ENCODE results near the gene UBE4B. TPM values are rescaled to one million over a fixed set of nuclear protein-coding genes. Genes with fewer than 3 reads are reported as not detected.

UBE4B gene
- total RNA-seq, 1 donor from 2014 or later = 66.7 TPM

GRCh38 chr1:10084045-10084444 is 51.3 kb downstream of the UBE4B start:
- H3K9me3 Mint-ChIP-seq = peaks cover 5% of the 10 kb centered on the region
- no peak overlapping the region for H3K4me3 Mint-ChIP-seq
- DNase-seq (ENCODE audit: low spot score) = no peak
- H3K4me2 ChIP-seq = no peak overlapping the region
- no peaks in the 10 kb centered on the region for H3F3A ChIP-seq (ENCODE audit: low read depth)
- peak overlapping the region; percentile 11 for H3K27ac ChIP-seq
- H2AFZ ChIP-seq (replicated peaks) = no peak overlapping the region
- H4K20me1 ChIP-seq (ENCODE audit: low read depth) = peaks cover 6% of the 10 kb centered on the region
- peaks cover 52% of the 10 kb centered on the region for H3K79me2 ChIP-seq (ENCODE audit: low read depth)
- H3K27ac Mint-ChIP-seq = no peak overlapping the region
- H3K36me3 ChIP-seq = peaks cover 5% of the 10 kb centered on the region
- TF ChIP-seq CTCF (IDR thresholded peaks at IDR 0.05) (no peak), EZH2 (IDR thresholded peaks at IDR 0.05) (no peak), EZH2phosphoT487 (IDR thresholded peaks at IDR 0.05) (no peak)
- no peaks in the 10 kb centered on the region for H3K4me1 ChIP-seq
- no peaks in the 10 kb centered on the region for H3K9me3 ChIP-seq (ENCODE audit: low read depth)
- H3K9ac ChIP-seq = no peak overlapping the region
- H3K4me1 Mint-ChIP-seq = peaks cover 4% of the 10 kb centered on the region
- H3K36me3 Mint-ChIP-seq = peaks cover 23% of the 10 kb centered on the region
- no peak overlapping the region for H3K4me3 ChIP-seq
- no peaks in the 10 kb centered on the region for H3K27me3 ChIP-seq
- H3K27me3 Mint-ChIP-seq (ENCODE audit: insufficient read depth, low read depth) = no peaks in the 10 kb centered on the region

- H3K36me3 Mint-ChIP-seq = peaks cover 21% of the 10 kb centered on the region
- Histone ChIP-seq H3K9me3 (ENCODE audit: low read depth) (no peaks in the 10 kb centered on the region), H3K79me2 (ENCODE audit: low read depth) (peaks cover 53% of the 10 kb centered on the region), H2AFZ (replicated peaks) (no peak overlapping the region), H3K4me2 (no peak overlapping the region), H3K36me3 (peaks cover 5% of the 10 kb centered on the region), H3K4me3 (no peak overlapping the region), H3K27me3 (no peaks in the 10 kb centered on the region), H3K4me1 (no peaks in the 10 kb centered on the region), H3K27ac (no peak overlapping the region), H4K20me1 (ENCODE audit: low read depth) (peaks cover 6% of the 10 kb centered on the region), H3K9ac (no peak overlapping the region), H3F3A (ENCODE audit: low read depth) (no peaks in the 10 kb centered on the region)
- H3K27me3 Mint-ChIP-seq (ENCODE audit: insufficient read depth, low read depth) = no peaks in the 10 kb centered on the region
- peaks cover 5% of the 10 kb centered on the region for H3K9me3 Mint-ChIP-seq
- H3K4me1 Mint-ChIP-seq = peaks cover 4% of the 10 kb centered on the region
- peak overlapping the region; percentile 31 for H3K27ac Mint-ChIP-seq
- TF ChIP-seq EZH2phosphoT487 (IDR thresholded peaks at IDR 0.05) (no peak), CTCF (IDR thresholded peaks at IDR 0.05) (no peak)
- no peak for DNase-seq (ENCODE audit: low spot score)
- no peak overlapping the region for H3K4me3 Mint-ChIP-seq
These were observed 52.3 kb downstream of the UBE4B start for GRCh38 chr1:10085076-10085475.

GRCh38 chr1:10087210-10087609 is 54.5 kb downstream of the UBE4B start:
- Mint-ChIP-seq H3K27me3 (ENCODE audit: insufficient read depth, low read depth) (peaks cover 2% of the 10 kb centered on the region), H3K27ac (no peak overlapping the region), H3K9me3 (peaks cover 5% of the 10 kb centered on the region), H3K36me3 (peaks cover 14% of the 10 kb centered on the region), H3K4me1 (peaks cover 4% of the 10 kb centered on the region), H3K4me3 (no peak overlapping the region)
- no peaks in the 10 kb centered on the region for H3K27me3 ChIP-seq
- H3F3A ChIP-seq (ENCODE audit: low read depth) = no peaks in the 10 kb centered on the region
- no peak overlapping the region for H3K4me2 ChIP-seq
- H3K9me3 ChIP-seq (ENCODE audit: low read depth) = no peaks in the 10 kb centered on the region
- H4K20me1 ChIP-seq (ENCODE audit: low read depth) = peaks cover 14% of the 10 kb centered on the region
- no peak overlapping the region for H3K27ac ChIP-seq
- no peak for TF ChIP-seq CTCF (IDR thresholded peaks at IDR 0.05)
- no peak for TF ChIP-seq EZH2phosphoT487 (IDR thresholded peaks at IDR 0.05)
- TF ChIP-seq EZH2 (IDR thresholded peaks at IDR 0.05) = no peak
- DNase-seq (ENCODE audit: low spot score) = no peak
- H3K79me2 ChIP-seq (ENCODE audit: low read depth) = peaks cover 33% of the 10 kb centered on the region
- H2AFZ ChIP-seq (replicated peaks) = no peak overlapping the region
- H3K4me3 ChIP-seq = no peak overlapping the region
- no peak overlapping the region for H3K9ac ChIP-seq
- H3K4me1 ChIP-seq = no peaks in the 10 kb centered on the region
- H3K36me3 ChIP-seq = no peaks in the 10 kb centered on the region
